HuH-7.5 (cell line): ENCODE data around the gene ITLN1.

Experiments used
- DNase-seq: peaks from one replicate; pipeline ENCODE4 v3.0.0; 2011; ENCODE audit warnings: low spot score

Gene ITLN1

DNA sequence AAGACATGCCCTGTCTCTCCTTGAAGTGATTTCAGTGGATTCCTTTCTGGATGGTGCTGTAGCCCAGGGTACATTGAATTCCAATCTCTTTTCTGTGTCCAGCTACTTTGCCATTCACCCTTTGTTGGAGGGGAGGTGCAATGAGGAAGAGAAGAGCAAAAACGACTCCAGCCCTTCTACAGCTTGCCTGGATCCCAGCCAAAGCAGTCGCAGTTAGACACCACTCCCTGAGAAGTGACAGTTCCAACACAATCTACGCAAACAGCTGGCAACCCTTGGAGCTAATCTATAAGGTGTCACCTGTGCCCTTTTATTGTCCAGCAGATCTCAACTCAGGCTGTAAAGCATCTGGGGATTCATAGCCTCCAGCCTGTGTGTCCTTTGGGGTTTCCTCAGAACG, 26.9 kb downstream of the ITLN1 start:
- no peak for DNase-seq

DNA sequence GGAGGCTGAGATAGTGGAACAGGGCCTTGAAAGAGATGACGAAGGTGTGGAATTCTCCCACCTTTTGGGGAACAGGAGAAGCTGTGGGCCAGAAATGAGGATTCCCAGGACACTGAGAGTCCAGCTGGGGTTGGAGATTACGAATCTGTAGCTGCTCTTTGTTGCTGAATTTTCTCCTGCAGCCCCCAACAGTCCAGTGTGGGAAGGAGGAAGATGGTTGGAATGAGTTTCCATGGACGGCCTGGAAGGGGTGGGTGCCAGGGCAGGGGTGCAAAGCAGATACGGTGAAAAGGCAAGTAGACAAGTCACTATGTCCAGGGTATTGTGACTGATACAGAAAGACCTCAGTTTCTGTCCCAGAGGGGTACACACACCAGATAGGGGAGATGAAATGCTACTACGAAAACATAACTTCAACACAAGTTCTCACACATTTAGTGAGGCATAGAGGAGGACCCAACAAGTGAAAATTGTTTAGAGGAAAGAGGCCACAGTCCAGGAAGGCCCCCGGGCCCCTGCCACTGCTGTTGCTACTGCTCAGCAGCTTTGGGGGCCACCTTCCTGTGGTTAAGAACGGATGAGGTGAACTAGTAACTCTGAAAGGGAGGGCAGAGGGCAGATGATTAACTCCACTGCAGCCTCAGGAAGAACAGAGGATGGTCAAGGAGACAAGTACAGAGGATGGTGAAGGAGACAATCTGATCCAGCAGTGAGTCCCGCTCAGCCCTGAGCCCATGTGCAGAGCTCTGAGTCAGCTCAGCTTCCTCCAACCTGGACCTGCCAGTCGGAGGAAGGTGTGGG, 29.6 kb downstream of the ITLN1 start:
- DNase-seq = no peak

DNA sequence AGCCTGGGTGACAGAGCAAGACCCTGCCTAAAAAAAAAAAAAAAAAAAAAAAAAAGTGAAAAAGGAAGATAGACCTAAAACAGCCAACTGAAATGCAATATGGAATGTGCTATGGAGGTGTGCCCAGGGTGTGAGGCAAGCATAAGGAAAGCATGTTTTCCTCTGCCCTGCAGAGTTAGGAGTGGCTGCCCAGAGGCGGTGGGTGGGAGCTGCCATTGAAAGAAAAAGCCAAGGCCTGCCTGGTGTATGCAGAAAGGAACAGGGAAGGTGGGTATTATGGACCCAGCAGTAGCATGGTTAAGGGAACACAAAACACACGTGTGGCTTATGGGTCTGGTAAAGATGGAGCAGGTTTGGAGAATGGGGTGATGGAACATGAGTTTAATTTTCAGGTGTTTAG, 31.2 kb downstream of the ITLN1 start:
- DNase-seq = no peak

DNA sequence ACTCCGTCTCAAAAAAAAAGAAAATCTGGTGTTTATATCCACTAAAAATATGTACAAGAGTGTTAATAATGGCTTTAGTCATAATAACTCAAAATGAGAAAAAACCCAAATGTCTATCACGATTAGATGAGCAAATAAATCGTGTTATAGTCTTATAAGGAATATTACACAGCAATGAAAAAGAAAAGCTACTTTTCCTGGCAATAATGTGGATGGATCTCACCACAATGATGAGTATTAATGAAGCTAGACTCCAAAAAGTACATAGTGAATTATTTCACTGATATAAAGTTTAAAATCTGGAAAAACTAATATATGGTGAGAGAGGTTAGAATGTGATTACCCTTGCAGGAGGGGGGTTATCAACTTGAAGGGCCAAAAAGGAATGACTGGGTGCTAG, 32.0 kb downstream of the ITLN1 start:
- DNase-seq = no peak

- DNase-seq = no peak
Measured at GRCh38 chr1:160850993-160851392, 34.0 kb downstream of the ITLN1 start.

- no peak for DNase-seq
Measured at GRCh38 chr1:160850541-160850940, 34.4 kb downstream of the ITLN1 start.

GRCh38 chr1:160846281-160846680, 38.7 kb downstream of the ITLN1 start:
- DNase-seq = no peak

- no peak for DNase-seq
Measured at GRCh38 chr1:160844447-160845232, 40.3 kb downstream of the ITLN1 start.

GRCh38 chr1:160841079-160841478, 43.9 kb downstream of the ITLN1 start:
- DNase-seq = no peak

- DNase-seq = no peak
Measured at GRCh38 chr1:160839746-160840145, 45.2 kb downstream of the ITLN1 start.

DNA sequence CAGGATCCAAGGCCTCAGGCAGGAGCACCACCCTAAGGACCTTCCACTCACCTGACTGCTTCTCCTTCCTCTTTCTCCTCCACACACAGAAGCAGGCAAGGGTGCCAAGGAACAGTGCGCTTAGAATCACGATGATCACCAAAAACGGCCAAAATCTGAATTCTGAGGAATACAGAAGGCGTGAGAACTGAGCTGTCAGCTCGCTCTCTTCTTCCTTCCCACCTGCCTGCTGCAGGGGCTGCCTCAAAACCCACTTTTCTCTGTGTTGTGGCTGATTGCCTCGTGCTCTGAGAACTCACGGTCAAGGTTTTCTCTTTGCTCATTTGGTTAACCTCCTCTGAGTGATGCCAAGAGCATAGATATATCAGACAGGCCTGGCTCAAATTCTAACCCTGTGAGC, 46.1 kb downstream of the ITLN1 start:
- no peak for DNase-seq

DNA sequence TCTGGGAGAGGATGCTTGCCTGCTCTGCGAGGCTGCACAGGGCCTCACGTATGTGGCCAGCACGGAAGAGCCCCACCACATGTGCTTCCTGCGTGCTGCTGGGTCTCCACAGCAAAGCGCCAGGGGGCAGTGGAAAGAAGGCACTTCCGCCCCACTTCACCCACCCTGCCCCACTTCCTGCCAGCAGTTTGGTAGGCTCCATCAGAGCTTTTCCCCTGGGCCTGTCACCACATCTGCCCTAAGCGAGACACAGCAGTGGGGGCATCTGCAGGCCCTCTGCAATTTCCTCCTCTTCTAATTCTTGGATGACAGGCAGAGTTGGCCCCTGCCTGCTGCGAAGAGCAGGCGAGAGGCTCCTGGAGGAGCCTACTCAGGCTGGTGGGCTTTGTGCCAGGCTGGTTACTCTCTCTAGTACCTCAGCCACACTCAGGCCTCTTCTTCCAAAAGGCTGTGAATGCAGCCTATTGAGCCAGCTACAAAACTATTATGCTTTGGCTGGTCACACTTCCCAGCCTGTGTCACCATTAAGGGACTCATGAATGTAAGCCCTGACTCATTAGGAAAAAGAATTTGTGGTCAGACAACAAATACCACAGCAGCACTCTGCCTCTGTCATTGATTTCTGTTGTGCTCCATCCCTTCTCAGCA, 47.3 kb downstream of the ITLN1 start:
- DNase-seq = no peak

DNA sequence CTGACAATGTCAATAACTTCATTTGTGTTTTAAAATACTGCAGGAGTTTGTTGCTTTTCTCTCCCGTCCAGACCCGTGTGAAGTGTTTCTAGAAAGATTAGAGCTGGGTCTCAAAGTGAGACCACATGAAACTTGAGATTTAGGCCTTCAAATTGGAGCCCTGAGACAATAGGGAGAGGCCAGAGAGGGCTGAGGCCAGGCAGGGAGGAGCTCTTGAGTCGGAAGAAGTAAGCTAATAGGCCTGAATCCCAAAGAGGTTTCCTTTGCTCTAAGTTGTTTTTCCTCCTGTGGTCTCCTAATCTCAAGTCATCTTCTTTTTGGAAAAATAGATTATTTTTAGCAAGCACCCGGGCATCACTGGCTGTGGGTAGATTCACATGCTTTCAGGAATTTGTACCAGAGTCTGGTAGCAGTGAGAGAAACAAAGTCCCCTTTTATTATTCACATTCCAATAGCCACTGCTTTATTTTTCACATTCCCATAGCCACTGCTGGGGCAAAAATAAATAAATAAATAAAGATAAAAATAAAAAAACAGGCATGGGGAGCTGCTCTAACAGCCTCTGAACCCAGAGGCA, 47.9 kb downstream of the ITLN1 start:
- no peak for DNase-seq

- no peak for DNase-seq
Measured at GRCh38 chr1:160836561-160836960, 48.4 kb downstream of the ITLN1 start.

DNA sequence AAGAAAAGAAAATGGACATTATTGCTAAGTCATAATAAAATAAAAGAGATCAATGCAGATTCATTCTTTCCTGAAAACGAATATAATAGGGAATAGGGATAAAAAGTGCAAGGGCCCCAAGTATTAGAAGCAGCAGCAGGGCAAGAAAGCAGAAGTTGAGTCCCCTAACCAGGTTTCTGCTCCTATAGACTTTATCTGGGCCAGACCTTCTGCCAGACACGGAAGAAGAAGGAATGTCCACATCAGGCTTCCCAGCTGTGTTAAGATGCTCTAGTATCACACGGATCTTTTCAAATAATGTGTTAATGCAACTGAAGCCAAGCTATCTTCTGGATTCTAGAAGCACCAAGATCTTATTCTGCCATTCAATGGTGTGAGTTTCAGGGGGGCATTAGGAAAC, 49.2 kb downstream of the ITLN1 start:
- DNase-seq = no peak

- DNase-seq = no peak
Measured at GRCh38 chr1:160834945-160835565, 49.9 kb downstream of the ITLN1 start.

DNA sequence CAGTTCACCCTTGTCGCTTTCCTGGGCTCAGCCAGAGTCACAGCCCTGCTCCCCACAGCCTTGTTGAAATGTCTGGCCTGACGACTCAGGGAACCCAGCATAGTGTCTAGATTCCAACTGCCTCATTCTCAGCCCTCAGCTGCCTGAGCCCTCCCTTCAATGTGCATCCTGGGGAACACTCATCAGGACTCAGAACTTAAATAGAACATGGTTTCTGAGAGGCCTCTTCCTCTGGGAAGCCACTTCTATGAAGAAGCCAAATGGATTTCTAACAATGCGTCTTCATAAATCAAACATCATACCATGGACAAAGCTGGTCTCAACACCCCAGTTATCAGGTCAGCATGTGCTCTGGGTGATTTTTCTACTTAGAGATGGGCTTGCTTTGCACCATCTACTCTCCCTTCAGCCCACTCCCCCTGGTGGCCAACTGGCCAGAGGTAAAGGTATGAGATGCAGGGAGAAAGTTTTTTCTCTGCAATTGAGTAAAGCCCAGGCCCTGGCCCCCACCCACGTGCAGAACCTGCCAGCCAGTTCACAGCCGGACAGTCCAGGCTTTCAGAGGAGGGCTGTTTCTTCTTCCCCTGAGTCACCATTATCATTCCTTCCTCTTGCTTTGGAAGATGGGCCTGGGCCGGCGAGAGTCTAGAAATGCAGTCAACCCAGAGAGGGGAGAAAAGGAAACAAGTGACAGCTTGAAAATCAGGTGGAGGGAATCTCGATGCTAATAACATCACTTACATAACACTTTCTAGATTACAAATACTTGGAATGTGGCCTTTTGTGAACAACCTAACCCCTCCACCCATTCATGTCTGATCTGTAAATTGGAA, 54.4 kb downstream of the ITLN1 start:
- DNase-seq = peak; percentile 29

DNA sequence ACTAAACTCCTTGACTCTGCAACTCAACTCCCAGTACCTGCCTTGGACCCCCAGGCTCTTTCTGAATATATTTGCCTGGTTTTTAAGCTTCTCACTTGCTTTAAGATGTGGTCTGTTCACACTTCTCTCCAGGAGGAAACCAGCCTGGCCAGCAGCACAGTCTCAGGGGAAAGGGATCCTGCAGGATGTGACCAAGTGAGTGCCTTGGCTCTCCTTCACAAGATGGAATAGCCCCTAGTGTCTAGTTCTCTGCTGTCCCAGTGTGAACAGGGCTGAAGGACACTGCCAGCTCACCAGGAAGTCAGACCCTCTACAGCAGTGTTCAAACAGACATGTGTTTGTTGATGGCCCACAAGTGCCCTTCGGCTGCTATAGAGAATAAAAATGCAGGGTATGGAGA, 55.2 kb downstream of the ITLN1 start:
- DNase-seq = no peak

GRCh38 chr1:160827418-160827817, 57.6 kb downstream of the ITLN1 start:
- no peak for DNase-seq

GRCh38 chr1:160826546-160826945, 58.4 kb downstream of the ITLN1 start:
- no peak for DNase-seq
